Fibroblast of gingiva (primary cell): Measurements from ENCODE around the gene STX7.

Source experiments
- DNase-seq: peaks from one replicate; pipeline ENCODE4 v3.0.0-alpha.2; 2011; ENCODE audit warnings: low read depth

STX7 gene

GRCh38 chr6:132476688-132477087, 36.2 kb downstream of the STX7 start:
- DNase-seq = no peak

GRCh38 chr6:132475925-132476324, 37.0 kb downstream of the STX7 start:
- DNase-seq = no peak

- no peak for DNase-seq
Observed at GRCh38 chr6:132471787-132472186, 41.1 kb downstream of the STX7 start.

GRCh38 chr6:132466952-132467351, 46.0 kb downstream of the STX7 start:
- peak; percentile 71 for DNase-seq

GRCh38 chr6:132465530-132466485, 47.1 kb downstream of the STX7 start:
- no peak for DNase-seq

GRCh38 chr6:132464538-132465256, 48.2 kb downstream of the STX7 start:
- no peak for DNase-seq

GRCh38 chr6:132461958-132462357, 51.0 kb downstream of the STX7 start:
- DNase-seq = no peak

GRCh38 chr6:132459605-132459952, 53.3 kb downstream of the STX7 start:
- DNase-seq = no peak

GRCh38 chr6:132458887-132459604, 53.9 kb downstream of the STX7 start:
- DNase-seq = no peak

- peak; percentile 44 for DNase-seq
Observed at GRCh38 chr6:132456700-132457143, 56.2 kb downstream of the STX7 start.

- DNase-seq = no peak
Observed at GRCh38 chr6:132446855-132447241, 66.1 kb downstream of the STX7 start.

GRCh38 chr6:132446141-132446854, 66.6 kb downstream of the STX7 start:
- no peak for DNase-seq

- peak; percentile 86 for DNase-seq
Observed at GRCh38 chr6:132445201-132445951, 67.5 kb downstream of the STX7 start.

GRCh38 chr6:132443206-132443605, 69.7 kb downstream of the STX7 start:
- DNase-seq = peak; percentile 60

GRCh38 chr6:132430110-132430509, 82.8 kb downstream of the STX7 start:
- no peak for DNase-seq

GRCh38 chr6:132425176-132425575, 87.7 kb downstream of the STX7 start:
- DNase-seq = no peak

- no peak for DNase-seq
Observed at GRCh38 chr6:132423839-132424238, 89.1 kb downstream of the STX7 start.

GRCh38 chr6:132418235-132418965, 94.5 kb downstream of the STX7 start:
- no peak for DNase-seq

GRCh38 chr6:132414761-132415160, 98.2 kb downstream of the STX7 start:
- no peak for DNase-seq

- no peak for DNase-seq
Observed at GRCh38 chr6:132414322-132414721, 98.6 kb downstream of the STX7 start.

- DNase-seq = peak; percentile 56
Observed at GRCh38 chr6:132413499-132413802, 99.5 kb downstream of the STX7 start.
